Lower lobe of right lung (tissue), 2 donors: ENCODE measurements around the gene EVL. TPM values are rescaled to one million over a fixed set of nuclear protein-coding genes. Genes with fewer than 3 reads are reported as not detected.

Experiments
- ATAC-seq, 2 donors: fragments of 200-7000 bp; cut with Tn5 transposase; one replicate each; pipeline ENCODE4 v1.9.1; 2020 to 2022; ENCODE audit warnings: mild to moderate bottlenecking in 2 of 2, moderate library complexity in 2 of 2
- DNase-seq: peaks from one replicate; pipeline ENCODE4 v3.0.0-alpha.2; 2020
- H3K27ac ChIP-seq: fragments of 200-600 bp; one replicate; pipeline ENCODE4 v1.8.0; 2022
- H3K27me3 ChIP-seq: fragments of 200-600 bp; one replicate; pipeline ENCODE4 v1.8.0; 2022; ENCODE audit warnings: low read depth
- H3K36me3 ChIP-seq: fragments of 200-600 bp; one replicate; pipeline ENCODE4 v1.8.0; 2022; ENCODE audit warnings: mild to moderate bottlenecking
- H3K4me1 ChIP-seq: fragments of 200-600 bp; one replicate; pipeline ENCODE4 v1.8.0; 2022
- H3K4me3 ChIP-seq: fragments of 200-600 bp; one replicate; pipeline ENCODE4 v1.8.0; 2022; ENCODE audit warnings: mild to moderate bottlenecking
- H3K9me3 ChIP-seq: fragments of 200-600 bp; one replicate; pipeline ENCODE4 v1.8.0; 2022
- intact Hi-C: fragments of 100-400 bp; cut with DNase I; formaldehyde crosslinking; loops from one replicate; pipeline ENCODE4 v1.11.0; 2022
- total RNA-seq: library from RNA; stranded (reverse); fragmentation: NEBNext Ultra II Directional; extraction: Animal tissue kit (Norgen Biotek cat#: 25700); gene quantifications from one replicate; pipeline ENCODE4 v1.2.1, GENCODE V29; 2021
- TF ChIP-seq, protein P1 (sequence below): fragments of 200-600 bp; IDR thresholded peaks from one replicate; pipeline ENCODE4 v1.8.0; 2022; ENCODE audit warnings: antibody characterized with exemption, mild to moderate bottlenecking
- donor health status: DM: no; HTN: yes; CAD: no; lungs with severe emphysema.

The EVL gene
- total RNA-seq, 1 donor from 2014 or later, result 226 TPM

DNA sequence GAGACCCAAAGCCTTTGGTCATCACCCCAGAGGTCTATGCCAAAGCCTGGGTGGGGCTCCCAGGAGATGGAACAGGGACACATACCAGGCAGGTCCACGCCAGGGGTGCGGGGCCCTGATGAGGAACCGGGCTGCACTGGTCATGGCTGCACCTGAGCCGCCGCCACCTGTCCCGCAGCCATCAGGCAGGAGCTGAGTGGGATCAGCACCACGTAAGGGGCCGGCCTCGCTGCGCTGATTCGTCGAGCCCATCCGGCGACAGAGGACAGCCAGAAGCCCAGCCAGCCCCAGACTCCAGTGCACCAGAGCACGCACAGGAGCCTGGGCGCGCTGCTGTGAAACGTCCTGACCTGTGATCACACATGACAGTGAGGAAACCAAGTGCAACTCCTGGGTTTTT is 78.3 kb downstream of the EVL start:
- no peaks in the 10 kb centered on the region for H3K9me3 ChIP-seq
- peak overlapping the region; percentile 79 for H3K27ac ChIP-seq
- intact Hi-C loops, result no loop called here
- H3K4me3 ChIP-seq, result no peak overlapping the region
- TF ChIP-seq, protein P1, sequence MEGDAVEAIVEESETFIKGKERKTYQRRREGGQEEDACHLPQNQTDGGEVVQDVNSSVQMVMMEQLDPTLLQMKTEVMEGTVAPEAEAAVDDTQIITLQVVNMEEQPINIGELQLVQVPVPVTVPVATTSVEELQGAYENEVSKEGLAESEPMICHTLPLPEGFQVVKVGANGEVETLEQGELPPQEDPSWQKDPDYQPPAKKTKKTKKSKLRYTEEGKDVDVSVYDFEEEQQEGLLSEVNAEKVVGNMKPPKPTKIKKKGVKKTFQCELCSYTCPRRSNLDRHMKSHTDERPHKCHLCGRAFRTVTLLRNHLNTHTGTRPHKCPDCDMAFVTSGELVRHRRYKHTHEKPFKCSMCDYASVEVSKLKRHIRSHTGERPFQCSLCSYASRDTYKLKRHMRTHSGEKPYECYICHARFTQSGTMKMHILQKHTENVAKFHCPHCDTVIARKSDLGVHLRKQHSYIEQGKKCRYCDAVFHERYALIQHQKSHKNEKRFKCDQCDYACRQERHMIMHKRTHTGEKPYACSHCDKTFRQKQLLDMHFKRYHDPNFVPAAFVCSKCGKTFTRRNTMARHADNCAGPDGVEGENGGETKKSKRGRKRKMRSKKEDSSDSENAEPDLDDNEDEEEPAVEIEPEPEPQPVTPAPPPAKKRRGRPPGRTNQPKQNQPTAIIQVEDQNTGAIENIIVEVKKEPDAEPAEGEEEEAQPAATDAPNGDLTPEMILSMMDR, result no peak
- peaks cover 71% of the 10 kb centered on the region for H3K4me1 ChIP-seq
- no peak for ATAC-seq
- no peaks in the 10 kb centered on the region for H3K27me3 ChIP-seq
- no peak for DNase-seq
- H3K36me3 ChIP-seq, result peaks cover 29% of the 10 kb centered on the region

DNA sequence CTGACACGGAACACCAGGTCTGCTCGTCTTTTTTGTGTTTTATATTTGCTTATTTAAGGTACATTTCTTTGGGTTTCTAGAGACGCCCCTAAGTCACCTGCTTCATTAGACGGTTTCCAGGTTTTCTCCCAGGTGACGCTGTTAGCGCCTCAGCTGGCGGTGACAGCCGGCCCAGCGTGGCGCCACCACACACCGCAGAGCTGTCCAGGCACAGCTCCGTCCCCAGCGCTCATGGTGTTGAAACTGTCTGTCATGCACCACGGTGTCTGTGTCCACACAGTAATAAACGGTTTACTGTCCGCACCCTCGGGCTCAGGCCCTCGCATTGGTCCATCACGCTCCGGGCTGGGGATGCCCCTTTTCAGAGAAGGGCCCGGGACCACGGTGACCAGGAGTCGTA is 78.7 kb downstream of the EVL start:
- Histone ChIP-seq H3K4me1 (peaks cover 71% of the 10 kb centered on the region), H3K9me3 (no peaks in the 10 kb centered on the region)

DNA sequence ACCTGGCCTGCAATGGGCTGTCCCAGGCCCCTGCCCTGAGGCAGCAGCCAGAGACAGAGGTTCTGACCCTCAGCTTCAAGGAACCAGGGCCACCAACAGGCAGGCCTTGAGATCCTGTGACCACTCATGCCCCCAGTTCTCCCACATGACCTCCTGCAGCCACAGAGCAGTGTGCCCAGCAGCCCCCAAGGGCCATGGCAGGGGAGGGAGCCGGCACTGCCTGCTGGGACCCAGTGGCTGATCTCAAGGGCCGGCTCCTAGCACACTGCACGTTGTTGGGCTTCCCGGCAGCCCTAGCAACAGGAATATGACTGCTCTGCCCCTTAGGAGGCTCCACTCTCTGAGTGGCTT is 79.4 kb downstream of the EVL start:
- no peaks in the 10 kb centered on the region for H3K9me3 ChIP-seq
- peaks cover 21% of the 10 kb centered on the region for H3K36me3 ChIP-seq
- no peak for DNase-seq
- H3K4me1 ChIP-seq, result peaks cover 73% of the 10 kb centered on the region
- TF ChIP-seq, protein P1, result no peak
- no peak overlapping the region for H3K4me3 ChIP-seq
- H3K27ac ChIP-seq, result peak overlapping the region; percentile 58
- intact Hi-C loops, result no loop called here
- no peak for ATAC-seq
- no peaks in the 10 kb centered on the region for H3K27me3 ChIP-seq

More for the DNA sequence above, 78.7 kb downstream of the EVL start:
- ATAC-seq (no peak), DNase-seq (no peak)
- H3K36me3 ChIP-seq, result peaks cover 27% of the 10 kb centered on the region
- no peak overlapping the region for H3K4me3 ChIP-seq
- no peaks in the 10 kb centered on the region for H3K27me3 ChIP-seq
- intact Hi-C loops, result no loop called here
- TF ChIP-seq, protein P1, result no peak
- no peak overlapping the region for H3K27ac ChIP-seq

DNA sequence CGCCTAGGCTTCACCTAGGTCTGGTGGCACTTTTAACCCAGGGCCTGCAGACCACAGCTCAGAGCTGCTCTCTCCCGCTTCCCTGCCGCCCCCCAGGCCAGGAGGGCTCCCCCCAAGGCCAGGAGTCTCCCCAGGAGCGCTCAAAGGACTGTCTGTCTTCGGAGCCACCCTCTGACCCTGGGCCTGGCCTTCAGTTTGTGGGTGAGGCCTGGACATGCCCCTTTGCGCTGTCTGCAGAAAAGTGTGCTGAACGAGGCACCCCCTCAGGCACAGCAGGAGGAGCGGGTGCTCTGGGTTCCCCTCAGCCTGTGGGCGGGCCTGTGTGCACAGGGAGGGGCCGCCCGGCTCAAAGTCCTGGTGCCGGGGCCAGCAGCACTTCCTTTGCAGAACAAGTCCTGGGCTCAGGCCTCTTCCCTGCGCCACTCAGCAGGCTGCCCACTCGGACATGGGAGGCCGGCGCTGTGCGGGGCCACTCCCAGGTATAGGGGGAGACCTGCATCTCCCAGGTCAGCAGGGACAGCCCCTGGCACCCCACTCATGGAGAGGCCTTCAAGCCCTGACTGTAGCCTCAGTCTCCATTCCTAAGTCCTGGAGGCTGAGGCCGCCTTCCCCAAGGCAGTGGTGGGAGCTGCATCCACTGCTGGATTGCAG is 79.9 kb downstream of the EVL start:
- intact Hi-C loops, result no loop called here
- Histone ChIP-seq H3K9me3 (no peaks in the 10 kb centered on the region), H3K36me3 (peaks cover 21% of the 10 kb centered on the region), H3K4me3 (no peak overlapping the region), H3K27me3 (no peaks in the 10 kb centered on the region), H3K4me1 (peaks cover 77% of the 10 kb centered on the region), H3K27ac (peak overlapping the region; percentile 58)
- TF ChIP-seq, protein P1, result no peak
- DNase-seq (no peak), ATAC-seq (peak in 1 of 2 donors; percentile 8)

DNA sequence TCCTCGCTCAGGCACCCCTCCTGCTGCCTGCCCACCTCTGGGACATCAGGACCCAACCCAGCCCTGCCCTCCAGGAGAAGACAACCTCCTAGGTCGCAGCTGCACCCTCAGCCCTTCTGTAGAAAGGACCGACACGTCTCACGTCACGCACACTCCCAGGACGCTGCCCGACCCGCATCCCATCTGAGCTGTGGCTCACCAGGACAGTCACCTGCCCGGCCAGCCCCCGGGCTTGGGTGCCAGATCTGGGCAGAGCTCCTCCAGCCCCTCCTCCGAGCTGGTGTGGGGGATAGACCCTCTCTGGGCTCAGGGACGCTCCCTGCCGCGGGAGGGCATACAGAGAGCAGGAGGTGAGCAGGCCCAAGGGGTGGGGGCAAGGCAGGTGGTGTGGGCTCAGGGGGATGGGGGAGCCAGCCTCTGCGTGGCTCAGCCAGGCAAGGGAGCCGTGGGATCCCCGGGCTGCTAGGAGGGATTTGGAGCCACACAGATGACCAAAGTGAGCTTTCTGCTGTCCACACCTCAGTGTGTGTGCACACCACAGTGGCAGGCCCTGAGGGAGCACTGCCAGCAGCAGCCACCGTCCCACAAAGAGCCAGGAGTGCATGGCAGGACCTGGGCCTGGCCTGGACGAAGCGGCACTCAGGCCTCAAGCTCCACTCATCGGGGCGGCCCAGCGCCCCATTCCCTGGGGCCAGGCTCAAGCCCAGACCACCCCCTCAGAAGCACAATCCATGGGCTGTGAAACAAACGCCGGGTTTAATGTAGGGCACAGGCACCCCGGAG is 80.7 kb downstream of the EVL start:
- H3K27me3 ChIP-seq, result no peaks in the 10 kb centered on the region
- H3K4me3 ChIP-seq, result no peak overlapping the region

More for the DNA sequence above, 80.7 kb downstream of the EVL start:
- intact Hi-C loops, result no loop called here
- TF ChIP-seq, protein P1, result no peak
- H3K36me3 ChIP-seq, result peaks cover 16% of the 10 kb centered on the region
- peaks cover 77% of the 10 kb centered on the region for H3K4me1 ChIP-seq
- H3K9me3 ChIP-seq, result no peaks in the 10 kb centered on the region
- peak overlapping the region; percentile 24 for H3K27ac ChIP-seq
- ATAC-seq (no peak), DNase-seq (no peak)
